Loucy (cell line): Measurements from ENCODE around the gene PSME4.

Experiments used
- H2AFZ ChIP-seq: fragments of 200-600 bp; sonication (generic); 2 replicates; pipeline ENCODE4 v1.6.0; 2016; ENCODE audit warnings: antibody characterized with exemption, mild to moderate bottlenecking, low read length, moderate library complexity
- H3F3A ChIP-seq: fragments of 200-600 bp; 2 replicates; pipeline ENCODE4 v1.6.0; 2016; ENCODE audit warnings: antibody characterized with exemption, low read depth, mild to moderate bottlenecking
- H3K27me3 ChIP-seq: fragments of 200-600 bp; sonication (generic); 2 replicates; pipeline ENCODE4 v1.6.1; 2014; ENCODE audit warnings: low read length, mild to moderate bottlenecking; ENCODE audit not compliant: insufficient read depth, poor library complexity, severe bottlenecking
- H3K36me3 ChIP-seq: fragments of 200-600 bp; sonication (generic); 2 replicates; pipeline ENCODE4 v1.6.1; 2016; ENCODE audit warnings: low read length; ENCODE audit not compliant: insufficient read depth
- H3K4me1 ChIP-seq: fragments of 200-600 bp; sonication (generic); 2 replicates; pipeline ENCODE4 v1.5.1; 2014; ENCODE audit warnings: low read length, mild to moderate bottlenecking; ENCODE audit not compliant: insufficient read depth, poor library complexity, severe bottlenecking
- H3K4me2 ChIP-seq: fragments of 200-600 bp; sonication (generic); 2 replicates; pipeline ENCODE4 v1.6.0; 2014; ENCODE audit warnings: antibody characterized with exemption, low read length, low read depth, mild to moderate bottlenecking; ENCODE audit not compliant: poor library complexity, severe bottlenecking
- H3K4me3 ChIP-seq: fragments of 200-600 bp; sonication (generic); 2 replicates; pipeline ENCODE4 v1.5.1; 2014; ENCODE audit warnings: low read length, mild to moderate bottlenecking, mixed read lengths; ENCODE audit not compliant: poor library complexity, severe bottlenecking
- H3K79me2 ChIP-seq: fragments of 200-600 bp; sonication (generic); 2 replicates; pipeline ENCODE4 v1.6.1; 2014; ENCODE audit warnings: low read length; ENCODE audit not compliant: insufficient read depth
- H3K9ac ChIP-seq: fragments of 200-600 bp; sonication (generic); 2 replicates; pipeline ENCODE4 v1.6.0; 2014; ENCODE audit warnings: mild to moderate bottlenecking, low read depth, low read length, moderate library complexity; ENCODE audit not compliant: poor library complexity, severe bottlenecking
- H3K9me2 ChIP-seq: fragments of 200-600 bp; sonication (generic); replicated peaks from 2 replicates; pipeline ENCODE4 v1.6.1; 2016; ENCODE audit warnings: low read depth, low read length, mixed read lengths
- H3K9me3 ChIP-seq: fragments of 200-600 bp; sonication (generic); 2 replicates; pipeline ENCODE4 v1.6.1; 2014; ENCODE audit warnings: mild to moderate bottlenecking, antibody characterized with exemption, low read length, low read depth; ENCODE audit not compliant: insufficient read depth
- H4K20me1 ChIP-seq: fragments of 200-600 bp; sonication (generic); 2 replicates; pipeline ENCODE4 v1.6.0; 2014; ENCODE audit warnings: antibody characterized with exemption, low read length, mild to moderate bottlenecking; ENCODE audit not compliant: insufficient read depth, poor library complexity, severe bottlenecking
- CTCF ChIP-seq: fragments of 200-600 bp; sonication (generic); conservative IDR thresholded peaks from 2 replicates; pipeline ENCODE4 v1.5.1; 2014; ENCODE audit warnings: mild to moderate bottlenecking, antibody characterized with exemption, low read length
- EZH2phosphoT487 ChIP-seq: fragments of 200-600 bp; IDR thresholded peaks from 2 replicates; pipeline ENCODE4 v1.6.1; 2018; ENCODE audit warnings: antibody characterized with exemption, mild to moderate bottlenecking, moderate library complexity, borderline replicate concordance

The PSME4 gene

GRCh38 chr2:54000524-54000923 is 29.7 kb upstream of the PSME4 start:
- Histone ChIP-seq H3K27me3 (no peaks in the 10 kb centered on the region), H3K36me3 (no peaks in the 10 kb centered on the region), H3K4me1 (peaks cover 11% of the 10 kb centered on the region), H3F3A (no peaks in the 10 kb centered on the region), H2AFZ (no peak overlapping the region), H3K79me2 (no peaks in the 10 kb centered on the region), H3K9ac (no peak overlapping the region), H3K4me3 (no peak overlapping the region), H3K9me2 (no peaks in the 10 kb centered on the region), H4K20me1 (no peaks in the 10 kb centered on the region), H3K4me2 (no peak overlapping the region), H3K9me3 (no peaks in the 10 kb centered on the region)
- TF ChIP-seq EZH2phosphoT487 (no peak), CTCF (no peak)

- H3K9me2 ChIP-seq: no peaks in the 10 kb centered on the region
- H3K4me3 ChIP-seq: no peak overlapping the region
- no peak overlapping the region for H2AFZ ChIP-seq
- H3K36me3 ChIP-seq: no peaks in the 10 kb centered on the region
- H3K4me1 ChIP-seq: peaks cover 11% of the 10 kb centered on the region
- no peaks in the 10 kb centered on the region for H3K27me3 ChIP-seq
- no peak for TF ChIP-seq CTCF
- no peak for TF ChIP-seq EZH2phosphoT487
- no peaks in the 10 kb centered on the region for H3K9me3 ChIP-seq
- no peaks in the 10 kb centered on the region for H4K20me1 ChIP-seq
- no peak overlapping the region for H3K9ac ChIP-seq
- H3F3A ChIP-seq: no peaks in the 10 kb centered on the region
- H3K4me2 ChIP-seq: no peak overlapping the region
- H3K79me2 ChIP-seq: no peaks in the 10 kb centered on the region
Observed at GRCh38 chr2:54000122-54000521, 29.3 kb upstream of the PSME4 start.

GRCh38 chr2:53998834-53999233 is 28.0 kb upstream of the PSME4 start:
- no peaks in the 10 kb centered on the region for H3K27me3 ChIP-seq
- H3K4me1 ChIP-seq: peaks cover 20% of the 10 kb centered on the region
- H3K9me2 ChIP-seq: no peaks in the 10 kb centered on the region
- no peak for TF ChIP-seq EZH2phosphoT487
- TF ChIP-seq CTCF: no peak
- H3K9ac ChIP-seq: no peak overlapping the region
- H2AFZ ChIP-seq: no peak overlapping the region
- H3K36me3 ChIP-seq: no peaks in the 10 kb centered on the region
- no peak overlapping the region for H3K4me3 ChIP-seq
- no peaks in the 10 kb centered on the region for H3K9me3 ChIP-seq
- H3K79me2 ChIP-seq: no peaks in the 10 kb centered on the region
- no peaks in the 10 kb centered on the region for H4K20me1 ChIP-seq
- H3K4me2 ChIP-seq: peak overlapping the region; percentile 2
- 0 out of 2 replicates have a peak, but pooled peaks cover 4% of the 10 kb centered on the region for H3F3A ChIP-seq
